Testis (tissue), 5 donors: ENCODE results near the gene HAS3. TPM values are rescaled to one million over a fixed set of nuclear protein-coding genes. Genes with fewer than 3 reads are reported as not detected.
"Not testable (repeated sequence)": the region's sequence is repeated elsewhere in the genome, so short reads cannot be mapped to it uniquely, and the experiment has no call there.

ENCODE experiments used
- DNase-seq: peaks from one replicate; pipeline ENCODE4 v3.0.0-alpha.2; 2019
- H3K27ac ChIP-seq, 2 donors: fragments of 200-600 bp; sonication (generic); one replicate each; pipeline ENCODE4 v1.5.1; 2019
- H3K27me3 ChIP-seq: fragments of 200-600 bp; sonication (generic); one replicate; pipeline ENCODE4 v1.5.1; 2019
- H3K36me3 ChIP-seq: fragments of 200-600 bp; sonication (generic); one replicate; pipeline ENCODE4 v1.5.1; 2017; ENCODE audit warnings: low read depth; ENCODE audit errors: missing control alignments
- H3K4me1 ChIP-seq: fragments of 200-600 bp; sonication (generic); one replicate; pipeline ENCODE4 v1.5.1; 2019
- H3K4me3 ChIP-seq, 2 donors: fragments of 200-600 bp; sonication (generic); one replicate each; pipeline ENCODE4 v1.5.1; 2017 to 2019
- H3K9me3 ChIP-seq: fragments of 200-600 bp; sonication (generic); one replicate; pipeline ENCODE4 v1.5.1; 2017
- CTCF ChIP-seq, 3 experiments: fragments of 450-650 bp in 2 of 3; fragments of 200-600 bp in 1 of 3; sonication (generic) in 1 of 3; IDR thresholded peaks; one replicate each; pipeline ENCODE4 v1.5.1; 2016 to 2019; ENCODE audit warnings: antibody characterized with exemption in 3 of 3, mild to moderate bottlenecking in 2 of 3, moderate library complexity in 1 of 3
- POLR2A ChIP-seq: fragments of 450-650 bp; IDR thresholded peaks from one replicate; pipeline ENCODE4 v1.6.1; 2017; ENCODE audit warnings: antibody characterized with exemption, mild to moderate bottlenecking, moderate library complexity
- WGBS, 2 donors: methylation state at CpG; one replicate each; pipeline ENCODE4 v1.1.5; 2018; 5-methylcytosine and 5-hydroxymethylcytosine counted together
- intact Hi-C: fragments of 100-400 bp; cut with DNase I; formaldehyde crosslinking; loops from one replicate; pipeline ENCODE4 v1.15.1; 2023; ENCODE audit warnings: low total_unique reads
- long read RNA-seq, 2 donors: transcript quantifications; one replicate each; lab custom pipeline, GENCODE V29; 2026
- polyA plus RNA-seq: library from polyadenylated mRNA; stranded (reverse); fragments of 350-450 nt; fragmentation: Illumina TruSeq; extraction: RNeasy Lipid Tissue Mini Kit (QIAGEN cat#74804); gene quantifications from one replicate; pipeline ENCODE4 v1.2.3, GENCODE V29; 2014; ENCODE audit warnings: low read depth, low replicate concordance; ENCODE audit not compliant: insufficient read depth
- total RNA-seq, 2 donors: library from RNA; depleted of rRNA; stranded (reverse); fragments of >200 nt; gene quantifications; one replicate each; pipeline ENCODE4 v1.2.3, GENCODE V29; 2016

Gene HAS3
- 1 to 10 TPM; 4.7 to 7.7 TPM for total RNA-seq
- polyA plus RNA-seq: 4.8 TPM
- long read RNA-seq, donor 1, partial matches to known transcripts: 41 of 61 reads
- long read RNA-seq, donor 1, other reads (novel, unspliced or antisense): 20 of 61 reads
- long read RNA-seq, donor 2, partial matches to known transcripts: 33 of 46 reads
- long read RNA-seq, donor 2, other reads (novel, unspliced or antisense): 12 of 46 reads

GRCh38 chr16:69105501-69106361, at the start of gene HAS3:
TSS of gene HAS3 (plus strand) at chr16:69105653. CDS start at chr16:69109396, 3,743 bp downstream.
- peaks cover 21% of the 10 kb centered on the region for H3K4me1 ChIP-seq
- intact Hi-C loops: no loop called here
- H3K27ac ChIP-seq: no peak within 1 kb of the TSS
- peak within 1 kb of the TSS; percentile 52 to 63 for H3K4me3 ChIP-seq
- H3K27me3 ChIP-seq: no peaks in the 10 kb centered on the region
- TF ChIP-seq CTCF (IDR thresholded peaks at IDR 0.05) (peak in 1 of 3 experiments; percentile 9), POLR2A (no peak)
- H3K9me3 ChIP-seq: no peaks in the 10 kb centered on the region
- DNase-seq: peak; percentile 75
- 0% methylated on average over 16 to 46 of the region's 80 CpGs for WGBS, 2 donors
- H3K36me3 ChIP-seq: no peaks in the 10 kb centered on the region

GRCh38 chr16:69055980-69056379, 49.5 kb upstream of the HAS3 start:
- H3K36me3 ChIP-seq: no peaks in the 10 kb centered on the region
- no peaks in the 10 kb centered on the region for H3K4me1 ChIP-seq
- intact Hi-C loops: no loop called here
- H3K27me3 ChIP-seq: no peaks in the 10 kb centered on the region
- H3K27ac ChIP-seq: no peak overlapping the region
- H3K9me3 ChIP-seq: no peaks in the 10 kb centered on the region
- no peak for DNase-seq
- WGBS, 2 donors: 100% methylated on average over 1 of the region's 1 CpG
- no peak for TF ChIP-seq CTCF (IDR thresholded peaks at IDR 0.05)
- TF ChIP-seq POLR2A: no peak
- no peak overlapping the region for H3K4me3 ChIP-seq

GRCh38 chr16:69056421-69056820, 49.0 kb upstream of the HAS3 start:
- WGBS, 2 donors: 91 to 94% methylated on average over 3 of the region's 3 CpGs
- no peak for TF ChIP-seq POLR2A
- no peak for TF ChIP-seq CTCF (IDR thresholded peaks at IDR 0.05)
- intact Hi-C loops: no loop called here

GRCh38 chr16:69057400-69058378, 47.8 kb upstream of the HAS3 start:
- TF ChIP-seq CTCF (IDR thresholded peaks at IDR 0.05) (no peak), POLR2A (no peak)
- Histone ChIP-seq H3K9me3 (no peaks in the 10 kb centered on the region), H3K27ac (no peak overlapping the region), H3K4me3 (no peak overlapping the region), H3K4me1 (no peaks in the 10 kb centered on the region), H3K27me3 (no peaks in the 10 kb centered on the region), H3K36me3 (no peaks in the 10 kb centered on the region)
- 76 to 81% methylated on average over 11 of the region's 11 CpGs for WGBS, 2 donors
- intact Hi-C loops: no loop called here
- DNase-seq: no peak

More at GRCh38 chr16:69056421-69056820, 49.0 kb upstream of the HAS3 start:
- Histone ChIP-seq H3K27me3 (no peaks in the 10 kb centered on the region), H3K36me3 (no peaks in the 10 kb centered on the region), H3K27ac (no peak overlapping the region), H3K9me3 (no peaks in the 10 kb centered on the region), H3K4me3 (no peak overlapping the region), H3K4me1 (no peaks in the 10 kb centered on the region)
- no peak for DNase-seq

GRCh38 chr16:69063491-69063890, 42.0 kb upstream of the HAS3 start:
- H3K4me1 ChIP-seq, H3K36me3 ChIP-seq, DNase-seq, H3K27ac ChIP-seq, H3K9me3 ChIP-seq, H3K4me3 ChIP-seq, intact Hi-C loops, H3K27me3 ChIP-seq: not testable (repeated sequence)
- WGBS, 2 donors: 78 to 81% methylated on average over 8 of the region's 8 CpGs
